Erythroblast (primary cell): ENCODE measurements around the gene TP53BP2.

ENCODE experiments used
- GATA1 ChIP-seq: IDR thresholded peaks from 2 replicates; pipeline ENCODE4 v1.6.1; 2011; ENCODE audit warnings: low read depth, mild to moderate bottlenecking, control low read depth, low read length, moderate library complexity
- POLR2A ChIP-seq: IDR thresholded peaks from 2 replicates; pipeline ENCODE4 v1.6.1; 2011; ENCODE audit warnings: mild to moderate bottlenecking, low read length

DNA sequence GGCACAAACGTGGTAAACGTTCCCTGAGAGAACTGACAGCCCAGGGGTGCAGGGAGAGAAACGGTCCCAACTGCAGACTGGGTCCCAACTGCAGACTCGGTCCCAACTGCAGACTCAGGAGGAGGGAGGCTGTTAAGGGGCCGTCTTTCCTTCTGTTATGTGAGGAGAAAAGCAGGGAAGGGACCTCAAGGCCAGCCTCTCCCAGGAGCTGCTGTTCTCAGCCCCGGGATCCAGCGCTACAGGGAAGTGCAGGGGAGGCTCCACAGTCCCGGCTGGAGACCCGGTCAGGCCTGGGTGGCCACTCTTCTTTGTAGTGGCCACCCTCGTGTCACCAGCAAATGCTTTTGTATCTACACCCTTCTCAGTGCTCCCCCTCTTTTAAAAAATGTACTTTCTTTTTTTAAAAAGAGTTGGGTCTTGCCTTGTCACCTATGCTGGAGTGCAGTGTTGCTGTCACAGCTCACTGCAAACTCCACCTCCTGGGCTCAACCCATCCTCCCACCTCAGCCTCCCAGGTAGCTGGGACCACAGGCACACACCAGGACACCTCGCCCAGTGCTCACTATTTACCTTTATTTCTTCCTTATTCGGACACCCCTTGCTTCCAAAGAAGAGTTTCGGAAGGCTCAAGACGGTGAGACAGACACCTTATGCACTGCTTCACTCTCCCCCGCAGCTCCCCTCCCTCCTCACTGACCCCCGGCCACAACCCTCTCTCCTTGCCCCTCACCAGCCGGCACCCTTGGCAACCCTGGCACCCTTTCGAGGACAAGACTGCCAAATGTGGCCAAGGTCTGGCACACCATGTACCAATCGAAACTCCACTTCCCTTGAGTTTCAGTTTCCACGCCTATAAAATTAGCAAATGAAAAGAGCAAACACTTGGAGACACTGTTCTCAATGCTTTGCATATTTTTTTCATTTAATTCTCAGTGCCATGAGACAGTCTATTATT is 111.6 kb downstream of the TP53BP2 start:
- no peak for TF ChIP-seq POLR2A
- no peak for TF ChIP-seq GATA1
